Coronary artery (tissue), 2 donors: ENCODE results near the gene TRHDE.

Experiments used
- DNase-seq: peaks from one replicate; pipeline ENCODE4 v3.0.0-alpha.2; 2017; ENCODE audit warnings: low spot score
- H3K27ac ChIP-seq, 2 donors: fragments of 200-600 bp; sonication (generic); one replicate each; pipeline ENCODE4 v1.5.1; 2016 to 2019
- H3K4me3 ChIP-seq: fragments of 200-600 bp; sonication (generic); 2 replicates; pipeline ENCODE4 v1.5.1; 2016; ENCODE audit warnings: mild to moderate bottlenecking, moderate library complexity
- TF ChIP-seq, protein P1 (sequence below): fragments of 200-600 bp; sonication (generic); IDR thresholded peaks from one replicate; pipeline ENCODE4 v1.5.1; 2019; ENCODE audit warnings: antibody characterized with exemption

TRHDE gene

DNA sequence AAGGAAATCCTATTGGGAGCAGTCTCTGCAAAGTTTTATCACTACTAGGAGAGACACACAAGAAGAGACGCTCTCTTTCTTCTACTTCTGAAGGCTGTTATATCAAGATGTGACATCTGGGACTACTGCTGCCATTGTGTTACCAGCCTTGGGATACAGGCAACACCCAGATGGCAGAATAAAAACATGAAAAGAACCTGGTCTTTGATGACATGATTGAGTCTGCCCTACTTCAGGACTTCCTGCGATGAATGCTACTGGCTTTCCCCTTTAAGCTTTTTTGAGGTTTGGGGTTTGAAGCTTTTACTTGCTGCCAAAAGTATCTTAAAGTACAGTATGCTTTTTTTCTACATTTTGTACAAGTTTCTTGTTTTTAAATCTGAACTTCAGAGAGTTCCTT lies 29.2 kb upstream of the TRHDE start:
- DNase-seq: no peak
- TF ChIP-seq, protein P1, sequence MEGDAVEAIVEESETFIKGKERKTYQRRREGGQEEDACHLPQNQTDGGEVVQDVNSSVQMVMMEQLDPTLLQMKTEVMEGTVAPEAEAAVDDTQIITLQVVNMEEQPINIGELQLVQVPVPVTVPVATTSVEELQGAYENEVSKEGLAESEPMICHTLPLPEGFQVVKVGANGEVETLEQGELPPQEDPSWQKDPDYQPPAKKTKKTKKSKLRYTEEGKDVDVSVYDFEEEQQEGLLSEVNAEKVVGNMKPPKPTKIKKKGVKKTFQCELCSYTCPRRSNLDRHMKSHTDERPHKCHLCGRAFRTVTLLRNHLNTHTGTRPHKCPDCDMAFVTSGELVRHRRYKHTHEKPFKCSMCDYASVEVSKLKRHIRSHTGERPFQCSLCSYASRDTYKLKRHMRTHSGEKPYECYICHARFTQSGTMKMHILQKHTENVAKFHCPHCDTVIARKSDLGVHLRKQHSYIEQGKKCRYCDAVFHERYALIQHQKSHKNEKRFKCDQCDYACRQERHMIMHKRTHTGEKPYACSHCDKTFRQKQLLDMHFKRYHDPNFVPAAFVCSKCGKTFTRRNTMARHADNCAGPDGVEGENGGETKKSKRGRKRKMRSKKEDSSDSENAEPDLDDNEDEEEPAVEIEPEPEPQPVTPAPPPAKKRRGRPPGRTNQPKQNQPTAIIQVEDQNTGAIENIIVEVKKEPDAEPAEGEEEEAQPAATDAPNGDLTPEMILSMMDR: no peak
- no peak overlapping the region for H3K4me3 ChIP-seq
- H3K27ac ChIP-seq: no peak overlapping the region

- TF ChIP-seq, protein P1: no peak
- no peak overlapping the region for H3K27ac ChIP-seq
- no peak for DNase-seq
- H3K4me3 ChIP-seq: no peak overlapping the region
Measured at GRCh38 chr12:72246370-72246769, 25.8 kb upstream of the TRHDE start.

GRCh38 chr12:72250346-72250745 lies 21.8 kb upstream of the TRHDE start:
- TF ChIP-seq, protein P1: no peak

DNA sequence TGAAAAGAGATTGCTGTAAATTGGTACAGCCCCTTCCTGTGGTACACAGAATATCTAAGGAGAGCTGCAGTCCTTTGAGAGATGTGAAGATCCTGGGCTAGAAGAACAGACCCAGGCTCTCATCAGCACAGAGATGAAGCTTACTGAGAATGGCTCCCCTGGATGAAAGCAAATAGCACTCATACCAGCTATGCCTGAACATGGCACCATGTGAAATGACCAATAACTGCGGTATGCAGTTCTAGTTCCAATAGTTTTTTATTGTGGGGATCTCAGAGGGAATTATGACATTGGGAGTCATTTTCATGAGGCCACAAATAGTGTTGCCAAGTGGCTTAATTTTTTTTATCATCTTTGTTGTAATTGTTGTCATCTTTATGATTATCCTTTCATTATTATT lies 15.4 kb upstream of the TRHDE start:
- Histone ChIP-seq H3K4me3 (no peak overlapping the region), H3K27ac (no peak overlapping the region)
- no peak for DNase-seq
- TF ChIP-seq, protein P1: no peak

More at GRCh38 chr12:72250346-72250745, 21.8 kb upstream of the TRHDE start:
- no peak for DNase-seq
- no peak overlapping the region for H3K4me3 ChIP-seq
- H3K27ac ChIP-seq: no peak overlapping the region

GRCh38 chr12:72261885-72262284 lies 10.3 kb upstream of the TRHDE start:
- Histone ChIP-seq H3K27ac (no peak overlapping the region), H3K4me3 (no peak overlapping the region)
- DNase-seq: no peak
- TF ChIP-seq, protein P1: no peak

GRCh38 chr12:72264548-72265175 lies 7.5 kb upstream of the TRHDE start:
- TF ChIP-seq, protein P1: no peak
- DNase-seq: no peak
- H3K27ac ChIP-seq: no peak overlapping the region
- H3K4me3 ChIP-seq: no peak overlapping the region

- Histone ChIP-seq H3K4me3 (no peak overlapping the region), H3K27ac (no peak overlapping the region)
- DNase-seq: no peak
- TF ChIP-seq, protein P1: no peak
Measured at GRCh38 chr12:72267974-72268373, 4.2 kb upstream of the TRHDE start.
